Fibroblast of the conjunctiva (primary cell): Measurements from ENCODE around the gene MAP3K9.
"Not testable (repeated sequence)": the region's sequence is repeated elsewhere in the genome, so short reads cannot be mapped to it uniquely, and the experiment has no call there.

Source experiments
- DNase-seq: peaks from one replicate; pipeline ENCODE4 v3.0.0-alpha.2; 2010; ENCODE audit warnings: low read depth

MAP3K9 gene

DNA sequence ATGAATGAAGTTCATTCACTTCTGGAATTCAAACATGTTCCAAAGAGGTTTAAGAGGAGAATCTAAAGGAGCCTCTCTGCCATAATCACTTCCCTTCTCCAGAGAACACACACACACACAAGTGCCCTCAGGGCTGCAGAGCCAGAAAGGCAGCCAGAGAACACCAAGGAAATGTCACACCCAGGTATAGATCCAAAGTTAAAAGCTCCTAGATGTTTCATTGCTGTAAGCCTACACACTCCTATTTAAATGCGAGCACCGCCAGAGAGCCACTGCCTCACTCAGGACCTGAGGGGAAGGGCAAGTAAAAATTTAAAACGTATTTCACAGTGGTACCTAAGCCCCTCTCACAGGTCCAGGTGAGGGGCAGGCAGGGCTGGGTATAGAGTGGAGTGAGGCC lies 85.2 kb downstream of the MAP3K9 start:
- no peak for DNase-seq

DNA sequence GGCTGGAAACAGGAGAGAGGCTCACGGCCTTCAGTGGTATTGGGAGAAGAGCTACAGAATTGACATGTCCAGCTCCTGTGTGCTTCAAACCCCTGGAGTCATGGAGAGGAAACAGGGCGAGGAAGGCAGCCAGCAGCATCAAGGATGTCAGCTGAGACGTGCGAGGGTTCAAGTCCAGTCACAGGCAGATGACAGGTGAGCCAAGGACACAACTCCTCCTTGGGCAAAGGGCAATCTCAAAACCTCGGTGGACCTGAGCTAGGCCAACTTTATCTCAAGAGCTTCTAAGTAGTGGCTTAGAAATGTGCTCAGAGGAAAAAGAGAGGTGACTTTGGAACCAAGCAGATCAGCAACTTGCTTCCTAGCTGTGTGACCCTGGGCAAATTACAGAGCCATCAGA lies 86.0 kb downstream of the MAP3K9 start:
- no peak for DNase-seq

DNA sequence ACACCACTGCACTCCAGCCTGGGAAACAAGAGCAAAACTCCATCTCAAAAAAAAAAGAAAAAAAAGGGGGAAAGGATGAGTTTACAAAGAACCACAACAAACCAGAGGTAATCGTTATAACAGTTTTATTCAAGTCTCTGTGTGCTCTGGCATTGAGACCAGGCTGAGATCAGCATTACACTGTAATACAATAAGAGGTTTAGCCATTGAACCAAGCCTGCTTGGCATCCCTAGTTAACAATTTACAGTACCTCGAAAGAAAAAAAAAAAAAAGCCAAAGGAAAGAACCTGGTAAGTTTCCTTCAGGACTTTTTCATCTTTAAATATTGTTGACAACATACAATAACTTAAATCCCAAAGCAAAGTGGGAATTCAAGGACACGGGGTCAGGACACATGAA lies 86.9 kb downstream of the MAP3K9 start:
- DNase-seq, result no peak

DNA sequence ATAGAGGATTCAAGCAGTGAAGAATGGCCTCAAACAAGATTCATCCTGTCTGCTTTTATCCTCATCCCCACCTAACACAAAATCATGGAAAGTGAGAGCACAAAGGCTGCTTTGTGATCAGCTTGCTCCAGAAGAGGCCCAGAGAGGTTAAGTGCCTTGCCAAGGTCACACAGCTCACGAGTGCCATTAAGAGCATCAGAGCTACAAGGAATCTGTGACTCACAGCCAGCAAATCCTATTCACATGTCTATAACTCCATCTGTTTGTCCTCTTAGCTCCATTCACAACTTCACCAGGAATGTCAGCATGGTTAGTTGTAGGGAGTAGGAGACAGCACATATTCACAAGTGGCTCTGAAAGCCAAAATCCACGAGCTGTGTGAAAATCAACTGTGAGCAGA lies 87.8 kb downstream of the MAP3K9 start:
- DNase-seq, result no peak

DNA sequence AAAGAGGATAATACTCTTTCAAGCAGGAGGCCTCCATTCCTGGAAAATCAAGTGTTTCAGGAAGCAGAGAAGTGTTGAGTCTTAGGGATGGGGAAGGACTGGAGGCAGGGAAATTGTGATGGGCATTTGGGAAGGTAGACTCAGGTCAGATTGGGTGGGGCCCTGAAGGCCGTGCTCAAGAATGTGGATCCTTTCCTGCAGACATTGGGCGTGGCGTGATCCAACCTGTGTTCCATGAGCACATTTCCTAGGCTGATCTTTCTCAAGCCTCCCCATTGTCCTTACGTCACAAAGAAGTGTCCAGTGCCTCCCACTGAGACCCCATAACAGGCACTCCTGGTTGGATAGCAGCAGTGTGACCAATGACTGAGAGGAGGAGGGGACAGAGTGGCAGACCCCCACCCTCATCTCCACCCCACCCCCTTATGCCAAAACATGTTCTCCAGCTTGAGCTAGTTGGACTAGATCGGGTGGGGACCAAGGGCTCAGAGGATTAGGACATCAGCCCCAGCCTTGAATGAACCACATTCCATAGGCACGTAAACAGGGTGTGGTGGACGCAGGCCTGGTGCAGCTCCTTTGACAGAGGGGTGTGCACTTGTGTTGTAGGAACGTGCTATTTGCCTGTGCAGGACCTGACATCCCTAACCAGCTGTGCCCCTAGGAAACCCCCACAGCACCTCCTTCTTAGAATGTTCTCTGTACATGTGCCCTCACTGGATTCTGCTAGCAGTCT lies 90.8 kb downstream of the MAP3K9 start:
- DNase-seq, result no peak

DNA sequence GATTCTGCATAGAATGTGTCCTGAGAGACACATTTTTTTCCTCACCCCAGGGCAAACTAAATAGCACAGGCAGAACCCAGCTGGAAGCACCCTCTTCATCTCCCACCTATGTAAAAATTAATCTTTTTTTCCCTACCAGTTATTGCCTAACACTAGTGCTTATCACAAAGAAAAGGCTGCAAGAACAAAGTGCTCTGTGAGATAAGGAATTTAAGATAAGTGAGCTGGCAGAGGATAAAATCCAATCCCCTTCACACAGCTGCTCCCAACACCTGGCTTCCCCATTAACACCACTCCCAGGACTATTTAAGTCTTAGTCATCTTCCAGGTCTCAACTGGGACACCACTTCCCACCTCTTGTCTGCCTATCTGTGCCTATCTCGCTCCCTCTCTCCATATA lies 92.4 kb downstream of the MAP3K9 start:
- DNase-seq, result no peak

DNA sequence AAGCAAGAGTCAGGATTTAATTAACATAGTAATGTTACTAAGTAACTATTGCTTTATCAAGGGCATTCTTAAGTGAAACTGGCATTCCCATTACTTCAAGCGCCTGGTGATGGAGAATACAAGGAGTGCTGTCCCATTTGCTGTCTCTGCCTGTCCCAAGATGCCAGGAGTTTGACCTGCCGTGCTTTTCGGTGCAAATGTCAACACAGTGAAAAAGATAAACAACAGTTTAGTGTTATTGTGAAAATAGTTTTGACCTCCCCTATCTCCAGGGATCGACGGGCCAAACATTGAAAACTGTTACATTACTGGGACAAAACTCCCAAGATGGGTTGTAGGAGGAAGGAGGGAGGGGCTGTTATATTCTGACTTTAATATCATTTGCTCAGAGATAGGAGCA lies 92.8 kb downstream of the MAP3K9 start:
- no peak for DNase-seq

DNA sequence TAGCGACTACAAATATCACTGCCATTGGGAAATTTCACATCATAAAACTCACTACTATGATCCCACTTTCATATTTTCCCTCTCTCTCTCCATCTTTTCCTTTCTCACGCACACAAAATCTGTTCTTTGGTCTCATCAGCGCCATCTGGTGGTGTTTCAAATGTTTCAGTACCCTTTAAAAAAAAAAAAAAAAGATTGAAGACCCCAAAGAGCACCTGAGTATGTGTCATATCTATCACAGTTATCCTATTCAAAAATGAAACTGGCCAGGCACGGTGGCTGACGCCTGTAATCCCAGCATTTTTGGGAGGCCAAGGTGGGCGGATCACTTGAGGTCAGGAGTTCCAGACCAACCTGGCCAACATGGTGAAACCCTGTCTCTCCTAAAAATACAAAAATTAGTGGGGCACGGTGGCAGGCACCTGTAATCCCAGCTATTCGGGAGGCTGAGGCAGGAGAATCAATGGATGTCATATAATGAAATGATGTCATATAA lies 95.2 kb downstream of the MAP3K9 start:
- peak; percentile 39 for DNase-seq

DNA sequence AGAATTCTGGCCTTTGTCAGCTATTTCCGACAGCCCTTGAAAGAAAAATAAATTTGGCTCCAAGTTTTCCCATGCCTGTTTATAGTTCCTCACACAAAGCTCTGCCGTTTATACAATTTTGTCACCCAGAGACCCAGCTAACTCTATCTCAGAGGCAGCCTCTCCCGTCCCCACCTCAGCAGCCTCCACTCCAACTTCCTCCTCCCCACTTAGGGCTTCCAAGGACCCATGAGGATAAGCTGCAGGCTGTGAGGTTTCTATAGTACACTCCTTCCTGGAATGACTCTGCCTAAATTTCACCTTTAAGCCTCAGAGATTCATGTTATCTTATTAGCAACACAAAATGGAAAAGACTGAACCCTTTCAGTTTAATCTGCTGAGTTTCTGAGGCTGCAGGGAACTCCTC lies 95.8 kb downstream of the MAP3K9 start:
- no peak for DNase-seq

DNA sequence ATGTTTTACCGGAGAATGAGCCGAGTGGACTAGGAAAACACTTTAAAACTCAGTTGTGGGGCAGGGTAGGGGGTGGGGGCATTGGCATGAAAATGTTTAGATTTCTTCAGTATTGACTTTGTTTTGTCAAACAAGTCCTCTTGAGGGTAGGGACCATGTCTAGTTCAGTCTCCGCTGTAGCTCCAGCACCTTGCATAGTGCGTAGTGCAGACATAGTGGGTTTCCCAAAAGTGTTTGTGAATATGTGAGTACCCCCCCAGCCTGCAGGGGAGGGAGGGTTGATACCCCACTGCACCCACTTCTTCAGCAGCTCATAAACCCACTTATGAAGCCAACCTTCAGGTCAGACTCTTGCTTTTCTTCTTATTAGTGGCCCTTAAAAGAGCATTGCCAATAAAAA lies 96.2 kb downstream of the MAP3K9 start:
- no peak for DNase-seq

DNA sequence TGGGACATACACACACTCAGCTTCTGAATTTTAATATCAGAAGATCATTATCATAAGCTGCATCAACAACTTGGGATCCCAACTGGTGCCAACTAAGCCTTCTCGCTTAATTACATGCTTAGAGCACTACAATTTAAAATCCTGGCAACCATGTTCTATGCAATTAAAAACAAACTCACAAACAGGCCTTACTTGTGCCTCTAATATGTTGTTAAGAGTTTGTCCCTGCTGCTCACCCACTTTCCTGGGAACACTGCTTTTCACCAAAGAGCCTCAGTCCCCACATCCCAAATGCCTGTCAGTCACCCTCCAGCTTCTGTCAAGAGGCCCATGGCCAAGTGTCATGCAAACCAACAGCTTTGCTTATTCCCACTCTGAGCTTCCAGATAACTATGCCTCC lies 97.9 kb downstream of the MAP3K9 start:
- DNase-seq, result no peak

DNA sequence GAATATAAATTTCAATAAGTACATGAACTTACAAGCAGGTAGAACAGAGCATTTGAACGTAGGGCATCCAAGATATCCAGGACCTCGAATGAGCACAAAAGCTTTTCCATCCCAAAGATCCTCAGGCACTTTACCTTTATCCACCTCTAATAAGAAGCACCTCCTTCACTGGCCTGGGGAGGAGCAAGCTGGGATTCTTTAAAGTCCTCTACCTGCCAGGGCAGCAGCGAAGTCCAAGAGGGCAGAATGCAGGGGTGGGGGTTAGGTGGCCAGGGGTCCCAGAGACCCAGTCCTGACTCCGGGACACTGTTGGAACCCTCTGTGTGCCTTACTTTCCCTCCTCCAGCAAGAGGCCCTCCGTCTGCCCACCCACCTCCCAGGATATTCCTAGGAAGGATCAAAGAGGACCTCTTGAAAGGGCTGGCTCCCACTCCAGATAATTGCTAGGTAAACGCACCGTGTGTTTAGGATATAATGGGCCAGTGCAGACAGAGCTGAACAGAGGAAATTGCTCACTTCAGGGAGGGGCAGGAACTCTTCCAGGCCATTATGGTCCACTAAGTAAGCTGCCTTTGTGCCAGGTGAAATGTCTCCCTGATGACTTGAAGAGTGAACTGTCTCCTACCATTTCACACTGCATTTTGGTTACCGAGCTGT lies 99.5 kb downstream of the MAP3K9 start:
- no peak for DNase-seq

DNA sequence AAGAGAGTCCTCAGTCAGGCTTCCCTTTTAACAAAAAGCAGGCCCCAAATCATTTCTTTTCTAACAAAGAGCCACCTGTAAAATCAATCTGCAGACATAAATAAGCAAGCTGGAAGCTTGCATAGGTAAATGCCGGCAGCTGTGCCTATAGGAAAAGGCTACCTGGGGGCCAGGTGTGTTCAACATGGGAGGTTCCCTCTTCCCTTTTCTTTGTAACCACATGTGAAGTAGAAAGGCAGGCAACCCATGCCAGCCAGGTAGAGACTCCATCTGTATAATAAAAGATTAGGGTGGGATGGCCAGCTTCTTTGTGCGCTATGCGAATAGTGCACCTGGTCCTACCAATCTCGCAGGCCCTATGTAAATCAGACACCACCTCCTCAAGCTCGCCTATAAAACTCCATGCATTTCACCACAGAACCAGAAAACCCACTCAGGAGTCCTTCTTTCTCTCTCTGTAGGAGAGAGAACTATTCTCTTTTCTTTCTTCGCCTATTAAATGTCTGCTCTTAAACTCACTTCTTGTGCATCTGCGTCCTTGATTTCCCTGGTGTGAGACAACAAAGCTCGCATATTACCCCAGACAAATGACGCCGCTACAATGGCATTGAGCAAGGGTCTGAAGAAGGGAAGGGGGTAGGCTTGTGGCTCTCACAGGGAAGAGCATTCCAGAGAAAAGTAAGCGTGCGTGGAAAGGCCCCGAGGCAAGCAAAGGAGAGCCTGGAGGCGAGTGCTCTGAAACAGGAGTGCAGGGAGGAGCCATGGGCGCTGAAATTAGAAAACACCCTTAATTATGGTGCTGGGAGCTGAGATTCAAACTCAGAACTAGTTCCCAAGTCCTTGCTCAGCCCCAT lies 100.4 kb downstream of the MAP3K9 start:
- DNase-seq, result no peak

DNA sequence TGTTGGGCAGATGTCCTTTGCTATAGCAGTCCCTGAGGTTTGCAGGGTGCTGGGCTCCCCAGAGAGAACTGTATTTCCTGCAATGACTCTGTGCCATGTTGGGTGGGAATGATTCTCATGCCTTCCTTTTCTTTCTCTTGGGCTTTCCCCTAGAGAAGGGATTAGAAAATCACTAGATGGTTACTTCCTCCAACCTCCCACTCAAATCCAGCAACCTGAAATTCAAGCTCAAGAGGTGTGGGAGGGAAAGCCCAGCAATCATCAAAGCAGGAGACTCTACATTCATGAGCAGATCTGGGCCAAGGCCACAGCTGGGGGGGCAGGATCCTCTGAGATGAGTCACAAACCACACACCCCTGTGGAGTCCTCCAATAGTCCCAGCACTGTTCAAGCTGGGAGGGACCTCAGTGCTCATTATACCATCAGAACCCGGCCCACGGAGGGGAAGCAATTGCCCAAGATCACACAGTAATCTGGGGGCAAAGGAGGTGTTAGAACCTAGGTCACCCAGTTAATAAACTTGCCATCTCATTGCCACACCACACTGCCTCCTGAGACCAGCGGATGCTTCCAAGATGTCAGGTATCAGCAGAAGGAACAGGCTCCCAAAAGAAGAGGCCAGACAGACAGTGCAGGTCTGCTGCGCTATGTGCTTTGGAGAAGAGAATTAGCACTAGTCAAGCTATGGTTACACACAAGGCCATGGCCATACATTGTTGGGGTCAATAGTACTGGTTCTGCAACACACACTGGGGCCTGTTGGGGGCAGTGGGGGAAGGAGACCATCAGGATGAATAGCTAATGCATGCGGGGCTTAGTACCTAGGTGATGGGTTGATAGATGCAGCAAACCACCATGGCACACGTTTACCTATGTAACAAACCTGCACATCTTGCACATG lies 101.9 kb downstream of the MAP3K9 start:
- no peak for DNase-seq

DNA sequence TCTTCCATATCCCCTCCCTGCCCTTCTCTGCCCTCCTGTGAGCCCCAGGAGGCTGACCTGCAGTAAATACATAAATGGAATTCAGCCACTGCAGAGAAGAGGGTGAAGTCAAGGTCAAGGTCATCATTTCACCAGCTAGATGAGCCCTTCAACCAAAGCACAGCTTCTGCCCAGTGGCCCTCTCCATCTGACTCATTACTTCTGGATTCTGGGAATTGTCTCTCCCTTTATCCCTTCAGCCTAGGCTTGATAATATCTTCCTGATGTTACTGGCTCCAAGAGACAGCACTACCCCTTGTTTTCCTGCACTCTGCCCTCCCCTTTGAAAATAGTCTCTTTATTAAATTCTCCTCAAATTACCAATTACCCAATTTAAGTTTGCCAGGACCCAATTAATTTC lies 103.1 kb downstream of the MAP3K9 start:
- DNase-seq, result no peak

DNA sequence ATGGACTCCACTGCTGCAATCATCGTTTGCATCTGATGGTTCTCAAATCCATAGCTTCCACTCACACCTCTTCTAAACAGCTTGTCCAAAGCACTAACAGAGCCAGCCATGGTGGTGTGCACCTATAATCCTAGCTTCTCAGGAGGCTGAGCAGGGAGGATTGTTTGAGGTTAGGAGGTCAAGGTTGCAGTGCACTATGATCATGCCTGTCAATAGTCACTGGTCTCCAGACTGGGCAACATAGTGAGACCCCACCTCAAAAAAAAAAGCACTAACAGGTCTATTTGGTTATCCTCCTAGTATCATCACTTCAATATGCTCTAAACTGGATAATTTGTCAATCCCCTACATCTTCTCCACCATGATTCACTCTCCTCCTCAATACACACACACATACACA lies 104.4 kb downstream of the MAP3K9 start:
- DNase-seq, result no peak

DNA sequence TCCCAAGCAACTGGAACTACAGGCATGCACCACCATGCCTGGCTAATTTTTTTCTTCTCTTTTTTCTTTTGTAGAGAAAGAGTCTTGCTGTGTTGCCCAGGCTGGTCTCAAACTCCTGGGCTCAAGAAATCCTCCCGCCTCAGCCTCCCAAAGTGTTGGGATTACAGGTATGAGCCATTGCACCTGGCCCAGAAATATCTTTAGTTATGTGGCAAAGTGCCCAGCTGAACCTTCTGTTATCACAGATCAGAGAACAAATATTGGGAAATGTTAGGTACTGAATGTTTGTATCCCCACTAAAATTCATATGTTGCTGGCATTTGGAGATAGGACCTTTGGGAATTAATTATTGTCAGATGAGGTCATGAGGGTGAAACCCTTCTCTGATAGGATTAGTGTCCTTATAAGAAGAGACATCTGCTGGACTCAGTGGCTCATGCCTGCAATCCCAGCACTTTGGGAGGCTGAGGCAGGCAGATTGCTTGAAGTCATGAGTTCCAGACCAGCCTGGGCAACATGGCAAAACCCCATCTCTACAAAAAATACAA lies 105.6 kb downstream of the MAP3K9 start:
- not testable (repeated sequence) for DNase-seq

DNA sequence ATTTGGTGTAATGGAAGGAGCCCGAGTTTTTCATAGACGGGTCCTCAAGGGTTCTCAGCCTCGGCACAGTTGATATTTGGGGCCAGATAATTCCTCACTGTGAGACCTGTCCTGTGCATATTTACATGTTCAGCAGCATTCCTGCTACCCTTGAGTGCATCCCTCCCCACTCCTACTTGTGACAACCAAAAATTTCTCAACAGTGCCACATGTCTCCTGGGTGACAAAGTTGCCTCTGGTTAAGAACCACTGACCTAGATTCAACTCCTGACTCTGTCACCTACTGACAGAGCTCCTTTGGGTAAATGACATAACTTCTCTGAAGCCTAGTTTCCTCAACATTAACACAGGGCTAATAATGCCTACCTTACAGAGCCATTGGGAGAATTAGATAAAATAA lies 107.2 kb downstream of the MAP3K9 start:
- no peak for DNase-seq

DNA sequence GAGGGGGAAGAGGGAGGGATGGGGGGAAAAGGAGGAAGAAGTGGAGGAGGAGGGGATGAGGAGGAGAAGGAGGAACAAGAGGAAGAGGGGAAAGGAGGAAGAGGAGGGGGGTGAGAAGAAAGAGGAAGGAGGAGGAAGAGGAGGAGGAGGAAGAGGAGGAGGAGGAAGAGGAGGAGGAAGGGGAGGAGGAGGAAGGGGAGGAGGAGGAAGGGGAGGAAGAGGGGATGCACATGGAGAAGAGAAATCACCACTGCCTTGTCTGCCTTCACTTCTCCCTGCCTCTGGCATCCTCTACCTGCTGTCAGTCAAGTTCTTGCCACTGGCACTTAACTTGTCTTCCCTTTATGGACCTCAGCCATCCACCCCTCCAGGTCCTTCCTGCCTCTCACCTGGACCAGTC lies 107.7 kb downstream of the MAP3K9 start:
- no peak for DNase-seq

DNA sequence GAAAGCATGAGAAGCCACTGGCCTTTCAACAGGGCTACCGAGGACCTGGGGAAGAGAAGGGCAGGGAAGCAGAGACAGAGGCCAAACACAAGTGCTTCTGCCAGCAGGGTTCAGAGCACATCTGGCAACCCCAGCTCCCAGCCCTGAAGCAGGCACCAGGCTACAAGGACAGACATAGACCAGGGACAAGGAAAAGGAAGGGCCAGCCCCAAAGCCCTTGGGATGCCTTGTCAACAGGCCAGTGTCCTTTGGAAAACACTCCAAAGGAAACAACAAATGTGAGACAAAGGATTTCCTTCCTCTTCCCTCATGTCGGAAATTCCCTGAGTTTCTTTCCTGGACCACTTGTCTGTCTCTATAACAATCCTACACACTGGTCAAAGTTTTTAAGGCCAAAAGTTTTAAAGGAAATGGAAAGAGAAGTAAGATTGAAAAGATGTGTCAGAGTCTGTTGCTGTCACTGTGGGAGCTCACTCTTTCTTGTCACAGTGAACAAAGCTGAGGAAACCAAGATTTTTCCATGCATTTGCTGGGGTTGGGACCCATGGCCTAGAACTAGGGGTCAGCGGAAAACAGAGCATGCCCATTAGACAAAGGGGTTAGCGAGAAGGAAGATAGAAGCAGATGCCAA lies 108.2 kb downstream of the MAP3K9 start:
- no peak for DNase-seq

DNA sequence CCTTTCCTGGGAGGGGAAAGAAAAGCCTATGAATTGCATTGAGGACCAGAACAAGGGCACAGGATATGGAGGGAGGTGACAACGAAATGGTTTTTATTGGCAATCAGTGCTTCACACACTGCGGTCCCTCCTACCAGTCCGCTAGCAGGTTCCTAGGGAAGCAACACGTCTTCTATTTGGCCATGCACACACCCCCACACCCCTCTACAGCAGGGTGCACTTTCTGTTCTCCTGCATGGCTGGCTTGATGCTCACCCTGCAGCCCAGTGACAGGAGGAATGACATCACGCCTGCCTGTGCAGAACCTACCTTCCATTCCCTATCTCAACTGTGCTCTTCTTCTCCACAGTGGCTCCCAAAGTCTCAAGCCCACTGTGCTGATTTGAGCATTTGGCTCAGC lies 109.7 kb downstream of the MAP3K9 start:
- no peak for DNase-seq
